Hematopoietic multipotent progenitor cell treated with erythropoietin and hydrocortisone succinate and interleukin-3 and kit ligand, for 15 days (in vitro differentiated cells): Measurements from ENCODE around the gene TASOR2.

Experiments used
- DNase-seq: peaks from one replicate; pipeline ENCODE4 v3.0.0-alpha.2; 2015; ENCODE audit warnings: low spot score

The TASOR2 gene

DNA sequence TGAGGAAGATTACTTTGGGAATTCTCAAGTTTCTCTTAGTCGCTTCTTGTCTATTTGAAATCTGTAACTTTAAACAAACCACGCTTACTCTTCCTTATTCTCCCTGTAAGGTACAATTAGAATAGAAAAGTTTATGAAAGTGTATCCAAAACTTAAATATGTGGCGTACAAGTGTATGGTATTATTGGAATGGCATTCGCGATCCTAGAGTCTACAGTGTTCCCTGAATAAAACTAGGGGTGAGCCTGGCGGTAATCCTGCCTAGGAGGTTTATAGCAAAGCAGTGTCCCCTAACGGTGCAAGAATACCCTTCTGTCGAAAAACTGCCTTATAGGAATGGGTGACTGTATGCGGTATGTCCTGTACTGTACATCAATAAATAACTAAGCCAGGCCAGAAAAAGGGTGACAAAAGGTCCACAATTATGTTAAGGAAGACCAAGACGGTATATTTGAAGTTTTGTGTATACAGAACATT is 1.2 kb downstream of the TASOR2 start:
- DNase-seq, result no peak

- no peak for DNase-seq
Measured at GRCh38 chr10:5688587-5688986, 3.9 kb downstream of the TASOR2 start.

- DNase-seq, result no peak
Measured at GRCh38 chr10:5691786-5692185, 7.1 kb downstream of the TASOR2 start.

DNA sequence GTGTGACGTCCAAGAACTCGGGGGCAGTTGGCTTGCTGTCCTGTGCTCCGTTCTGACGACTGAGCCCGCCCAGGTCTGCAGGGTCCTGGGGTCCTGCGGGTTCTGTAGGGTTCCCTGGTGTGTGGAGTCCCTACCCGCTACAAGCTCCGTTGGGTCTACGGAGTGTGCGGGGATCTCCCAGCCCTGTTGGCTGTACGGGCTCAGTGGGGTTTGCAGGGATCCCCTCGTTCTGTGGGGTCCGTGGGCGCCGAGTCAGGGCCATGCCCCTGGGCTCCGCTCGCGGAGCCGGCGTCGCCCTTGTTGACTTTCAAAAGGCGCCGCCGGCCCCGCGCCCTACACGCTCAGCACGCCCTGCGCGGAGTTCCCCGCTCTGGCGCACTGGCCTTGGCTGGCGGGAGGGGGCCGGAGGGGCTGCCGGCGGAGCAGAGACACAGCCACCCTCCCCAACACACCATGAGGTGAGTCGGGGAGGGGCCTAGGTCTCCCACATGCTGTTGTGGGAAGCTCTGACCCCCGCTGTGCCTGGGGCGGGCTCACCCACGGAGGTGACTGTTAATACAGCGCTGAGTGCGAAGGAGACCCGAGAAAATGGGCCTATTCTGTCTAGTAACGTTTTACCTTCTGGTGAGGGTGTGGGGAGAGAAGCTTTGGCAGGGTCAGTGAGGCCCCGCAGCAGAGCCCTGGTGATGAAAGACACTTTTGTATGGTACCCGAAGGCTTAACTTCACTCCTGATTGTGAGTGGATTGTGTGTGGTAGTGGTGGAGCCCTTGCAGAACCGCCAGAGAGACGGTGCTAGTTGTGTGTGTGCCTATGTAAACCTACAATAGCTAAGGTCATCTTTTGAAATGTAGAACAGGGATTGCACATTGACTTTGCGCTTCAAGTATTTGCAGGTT is 8.1 kb downstream of the TASOR2 start:
- DNase-seq, result peak; percentile 51

GRCh38 chr10:5694573-5694972 is 9.9 kb downstream of the TASOR2 start:
- no peak for DNase-seq

DNA sequence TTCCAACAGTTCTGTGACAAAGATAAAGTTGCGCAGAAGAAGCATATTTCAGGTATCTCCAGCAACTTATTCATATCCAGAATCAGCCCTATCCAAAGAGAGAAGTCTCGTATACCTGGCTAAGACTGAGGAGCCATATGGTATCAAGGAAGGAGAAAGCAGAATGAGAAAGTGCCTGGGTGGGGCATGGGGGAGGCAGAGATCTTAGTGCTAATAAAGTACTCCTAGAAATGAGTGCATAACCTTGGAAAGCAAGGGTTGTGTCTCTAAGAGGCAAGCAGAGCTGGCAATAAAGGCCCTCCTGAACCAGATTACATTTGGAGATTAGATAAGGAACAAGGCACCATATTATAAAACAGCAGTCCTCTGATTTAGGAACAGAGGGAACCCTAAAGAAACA is 12.7 kb downstream of the TASOR2 start:
- DNase-seq, result no peak

DNA sequence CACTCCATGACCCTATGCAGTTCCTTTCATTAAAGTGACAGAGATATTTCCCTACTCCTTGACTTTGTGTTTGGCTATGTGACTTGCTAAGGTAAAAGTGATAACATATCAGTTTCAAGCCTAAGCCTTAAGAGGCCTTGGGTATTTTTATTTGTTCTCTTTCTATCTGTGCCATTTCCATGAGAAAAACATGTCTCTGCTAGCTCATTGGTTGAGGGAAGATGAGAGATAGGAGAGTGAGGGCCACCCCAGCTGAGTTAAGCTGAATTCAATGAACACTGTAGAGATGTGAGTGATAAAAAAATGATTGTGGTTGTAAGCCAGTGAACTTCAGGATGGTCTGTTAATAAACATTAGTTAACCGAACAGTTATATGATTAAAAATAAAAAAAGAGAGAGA is 13.4 kb downstream of the TASOR2 start:
- DNase-seq, result no peak

GRCh38 chr10:5708356-5708755 is 23.7 kb downstream of the TASOR2 start:
- DNase-seq, result no peak

- no peak for DNase-seq
Measured at GRCh38 chr10:5709865-5710264, 25.2 kb downstream of the TASOR2 start.

DNA sequence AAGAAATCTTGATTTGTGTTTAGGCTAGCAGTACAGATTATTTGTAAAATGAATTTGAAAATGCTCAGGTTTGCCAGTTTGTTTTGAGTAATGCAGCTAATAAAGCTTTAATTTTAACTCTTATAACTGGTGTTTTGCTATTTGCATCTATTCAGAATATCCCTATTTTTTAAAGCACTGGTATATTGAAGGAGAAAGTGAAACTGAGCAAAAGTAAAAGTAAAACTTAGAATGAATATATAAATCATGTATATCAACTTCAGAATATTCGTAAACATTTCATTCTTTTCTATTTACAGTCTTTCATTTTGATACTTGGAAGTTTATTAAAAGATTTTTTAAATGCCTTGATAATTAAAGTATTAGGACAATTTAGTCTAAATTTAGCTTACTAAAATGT is 26.2 kb downstream of the TASOR2 start:
- no peak for DNase-seq

DNA sequence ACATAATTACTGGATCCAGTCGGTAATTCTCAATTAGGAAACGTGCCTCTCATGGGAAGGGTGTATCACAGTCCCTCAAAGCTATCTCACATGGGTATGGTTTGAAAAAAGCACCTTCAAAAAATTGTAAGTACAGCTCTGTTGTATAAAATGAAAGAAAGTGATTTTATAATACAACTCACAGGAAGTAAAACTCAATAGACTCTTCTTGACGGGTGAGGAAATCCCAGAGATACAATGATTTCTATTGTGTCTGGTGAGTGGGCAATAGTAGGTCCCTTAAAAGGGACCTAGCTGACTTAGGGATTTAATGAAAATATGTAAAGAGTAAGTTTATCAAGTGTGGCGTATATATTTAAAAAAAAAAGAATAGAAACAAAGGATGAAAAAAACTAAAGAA is 27.0 kb downstream of the TASOR2 start:
- no peak for DNase-seq

DNA sequence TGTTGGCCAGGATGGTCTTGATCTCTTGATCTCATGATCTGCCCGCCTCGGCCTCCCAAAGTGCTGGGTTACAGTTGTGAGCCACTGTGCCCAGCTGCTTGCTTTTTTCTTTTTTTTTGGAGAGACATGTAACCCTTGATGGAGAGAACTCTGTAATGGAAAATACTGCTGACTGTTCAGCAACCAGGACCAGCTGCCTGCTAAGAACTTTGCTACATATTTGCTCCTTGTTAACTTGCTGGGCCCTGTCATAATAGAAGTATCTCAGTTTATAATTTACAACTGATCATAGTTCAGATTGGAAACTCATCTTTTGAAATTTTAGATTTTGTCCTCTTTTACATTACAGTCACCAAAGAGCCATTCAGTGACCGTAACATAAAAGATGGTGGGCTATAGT is 34.9 kb downstream of the TASOR2 start:
- DNase-seq, result no peak

- DNase-seq, result no peak
Measured at GRCh38 chr10:5720182-5720581, 35.5 kb downstream of the TASOR2 start.

DNA sequence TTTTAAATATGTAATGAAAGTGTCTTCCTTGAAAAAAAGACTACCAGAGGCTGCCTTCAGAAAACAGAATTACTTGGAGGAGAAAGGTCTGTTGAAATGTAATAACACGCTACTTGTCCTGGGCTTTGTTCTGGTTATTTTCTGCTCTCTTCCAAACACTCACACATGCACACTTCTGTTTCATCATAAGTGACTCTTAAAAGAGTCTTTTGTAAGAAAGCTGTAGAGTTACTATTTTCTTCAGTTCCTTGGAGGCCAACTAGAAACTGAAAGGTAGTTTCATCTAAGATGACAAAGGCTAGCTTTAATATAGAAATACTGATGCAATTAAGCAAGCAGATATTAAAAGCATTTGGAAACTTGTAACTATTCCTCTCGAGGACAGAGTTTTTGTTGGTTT is 39.1 kb downstream of the TASOR2 start:
- no peak for DNase-seq

- DNase-seq, result no peak
Measured at GRCh38 chr10:5730766-5731165, 46.1 kb downstream of the TASOR2 start.

DNA sequence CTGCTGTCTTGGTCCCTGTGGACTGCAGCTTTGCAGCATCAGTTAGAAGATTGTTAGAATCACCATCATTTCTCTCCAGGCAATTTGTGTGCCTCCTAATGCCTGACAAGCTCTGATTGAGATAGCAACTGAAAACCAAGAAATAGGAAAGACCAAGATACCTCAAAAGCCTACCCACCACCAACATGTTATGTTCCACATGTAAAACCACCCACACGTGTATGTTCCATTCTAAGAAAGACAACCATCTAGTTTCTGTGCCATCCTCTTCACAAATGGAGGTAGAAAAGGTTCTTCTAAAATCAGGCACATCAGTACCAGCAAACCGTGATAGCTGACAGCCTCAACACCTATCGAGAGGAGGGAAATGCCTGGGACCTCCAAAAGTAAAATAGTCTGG is 46.9 kb downstream of the TASOR2 start:
- no peak for DNase-seq

GRCh38 chr10:5732141-5732540 is 47.5 kb downstream of the TASOR2 start:
- no peak for DNase-seq
